HEK293 (cell line): Measurements from ENCODE around the gene AKIRIN2.

Experiments
- GFI1B ChIP-seq: fragments of 450-650 bp; formaldehyde crosslinking; IDR thresholded peaks from 2 replicates; pipeline ENCODE4 v1.5.1; 2016; ENCODE audit warnings: missing biosample characterization, missing genetic modification characterization
- INSM2 ChIP-seq: fragments of 450-650 bp; formaldehyde crosslinking; IDR thresholded peaks from 2 replicates; pipeline ENCODE4 v1.5.1; 2016; ENCODE audit warnings: missing biosample characterization, missing genetic modification characterization
- KLF10 ChIP-seq: fragments of 450-650 bp; IDR thresholded peaks from 2 replicates; pipeline ENCODE4 v1.5.1; 2018; ENCODE audit warnings: missing biosample characterization, mild to moderate bottlenecking, missing genetic modification characterization
- OSR2 ChIP-seq: fragments of 450-650 bp; formaldehyde crosslinking; IDR thresholded peaks from 2 replicates; pipeline ENCODE4 v1.5.1; 2016; ENCODE audit warnings: missing biosample characterization, missing genetic modification characterization
- OVOL3 ChIP-seq: fragments of 450-650 bp; formaldehyde crosslinking; IDR thresholded peaks from 2 replicates; pipeline ENCODE4 v1.5.1; 2016; ENCODE audit warnings: missing biosample characterization, missing genetic modification characterization
- SCRT2 ChIP-seq: fragments of 450-650 bp; formaldehyde crosslinking; IDR thresholded peaks from 2 replicates; pipeline ENCODE4 v1.5.1; 2016; ENCODE audit warnings: missing biosample characterization, missing genetic modification characterization
- TRIM28 ChIP-seq: IDR thresholded peaks from 2 replicates; pipeline ENCODE4 v1.6.1; 2011; ENCODE audit warnings: low read length, control low read depth, borderline replicate concordance
- YY1 ChIP-seq: fragments of 450-650 bp; formaldehyde crosslinking; IDR thresholded peaks from 2 replicates; pipeline ENCODE4 v1.5.1; 2018; ENCODE audit warnings: missing biosample characterization, missing genetic modification characterization
- ZBTB1 ChIP-seq: fragments of 450-650 bp; formaldehyde crosslinking; IDR thresholded peaks from 2 replicates; pipeline ENCODE4 v1.5.1; 2016; ENCODE audit warnings: missing biosample characterization, missing genetic modification characterization
- ZBTB20 ChIP-seq: fragments of 450-650 bp; formaldehyde crosslinking; IDR thresholded peaks from 2 replicates; pipeline ENCODE4 v1.5.1; 2016; ENCODE audit warnings: missing biosample characterization, missing genetic modification characterization
- ZBTB7A ChIP-seq: fragments of 450-650 bp; formaldehyde crosslinking; IDR thresholded peaks from 2 replicates; pipeline ENCODE4 v1.5.1; 2016; ENCODE audit warnings: low read depth, missing biosample characterization, missing genetic modification characterization
- ZBTB8A ChIP-seq: fragments of 450-650 bp; formaldehyde crosslinking; IDR thresholded peaks from 2 replicates; pipeline ENCODE4 v1.5.1; 2016; ENCODE audit warnings: missing biosample characterization, missing genetic modification characterization
- ZFP69B ChIP-seq: fragments of 450-650 bp; formaldehyde crosslinking; IDR thresholded peaks from 2 replicates; pipeline ENCODE4 v1.5.1; 2016; ENCODE audit warnings: missing biosample characterization, missing genetic modification characterization
- ZIC2 ChIP-seq: fragments of 450-650 bp; formaldehyde crosslinking; IDR thresholded peaks from 2 replicates; pipeline ENCODE4 v1.5.1; 2016; ENCODE audit warnings: missing biosample characterization, missing genetic modification characterization
- ZNF121 ChIP-seq: fragments of 450-650 bp; formaldehyde crosslinking; IDR thresholded peaks from 2 replicates; pipeline ENCODE4 v1.5.1; 2016; ENCODE audit warnings: missing biosample characterization, missing genetic modification characterization
- ZNF146 ChIP-seq: fragments of 450-650 bp; formaldehyde crosslinking; IDR thresholded peaks from 2 replicates; pipeline ENCODE4 v1.5.1; 2016; ENCODE audit warnings: missing biosample characterization, missing genetic modification characterization
- ZNF157 ChIP-seq: fragments of 450-650 bp; formaldehyde crosslinking; IDR thresholded peaks from 2 replicates; pipeline ENCODE4 v1.5.1; 2016; ENCODE audit warnings: missing biosample characterization, missing genetic modification characterization
- ZNF184 ChIP-seq: fragments of 450-650 bp; IDR thresholded peaks from 2 replicates; pipeline ENCODE4 v1.5.1; 2018; ENCODE audit warnings: missing biosample characterization, mild to moderate bottlenecking, missing genetic modification characterization
- ZNF202 ChIP-seq: fragments of 450-650 bp; formaldehyde crosslinking; IDR thresholded peaks from 2 replicates; pipeline ENCODE4 v1.5.1; 2016; ENCODE audit warnings: missing biosample characterization, missing genetic modification characterization, borderline replicate concordance
- ZNF223 ChIP-seq: fragments of 450-650 bp; formaldehyde crosslinking; IDR thresholded peaks from 2 replicates; pipeline ENCODE4 v1.5.1; 2016; ENCODE audit warnings: missing biosample characterization, missing genetic modification characterization
- ZNF280C ChIP-seq: fragments of 450-650 bp; formaldehyde crosslinking; IDR thresholded peaks from 2 replicates; pipeline ENCODE4 v1.5.1; 2016; ENCODE audit warnings: missing biosample characterization, missing genetic modification characterization
- ZNF311 ChIP-seq: fragments of 450-650 bp; formaldehyde crosslinking; IDR thresholded peaks from 2 replicates; pipeline ENCODE4 v1.5.1; 2017; ENCODE audit warnings: missing biosample characterization, missing genetic modification characterization, borderline replicate concordance
- ZNF341 ChIP-seq: fragments of 450-650 bp; formaldehyde crosslinking; IDR thresholded peaks from 2 replicates; pipeline ENCODE4; 2016; ENCODE audit warnings: low read depth, missing biosample characterization, missing genetic modification characterization
- ZNF354C ChIP-seq: fragments of 450-650 bp; formaldehyde crosslinking; IDR thresholded peaks from 2 replicates; pipeline ENCODE4 v1.5.1; 2016; ENCODE audit warnings: missing biosample characterization, missing genetic modification characterization, low read depth, borderline replicate concordance
- ZNF391 ChIP-seq: fragments of 450-650 bp; formaldehyde crosslinking; IDR thresholded peaks from 2 replicates; pipeline ENCODE4 v1.5.1; 2016; ENCODE audit warnings: low read depth, missing biosample characterization, missing genetic modification characterization, borderline replicate concordance
- ZNF585B ChIP-seq: fragments of 450-650 bp; formaldehyde crosslinking; IDR thresholded peaks from 2 replicates; pipeline ENCODE4 v1.5.1; 2016; ENCODE audit warnings: missing biosample characterization, missing genetic modification characterization
- ZNF596 ChIP-seq: fragments of 450-650 bp; IDR thresholded peaks from 2 replicates; pipeline ENCODE4 v1.5.0; 2018; ENCODE audit warnings: missing biosample characterization, mild to moderate bottlenecking, missing genetic modification characterization, moderate library complexity
- ZNF639 ChIP-seq: fragments of 450-650 bp; formaldehyde crosslinking; IDR thresholded peaks from 2 replicates; pipeline ENCODE4 v1.5.1; 2016; ENCODE audit warnings: missing biosample characterization, missing genetic modification characterization
- ZNF701 ChIP-seq: fragments of 450-650 bp; formaldehyde crosslinking; IDR thresholded peaks from 2 replicates; pipeline ENCODE4 v1.5.1; 2016; ENCODE audit warnings: missing biosample characterization, missing genetic modification characterization
- ZSCAN23 ChIP-seq: fragments of 450-650 bp; formaldehyde crosslinking; IDR thresholded peaks from 2 replicates; pipeline ENCODE4 v1.5.1; 2016; ENCODE audit warnings: missing biosample characterization, missing genetic modification characterization
- TF ChIP-seq, protein P1 (sequence below): fragments of 450-650 bp; formaldehyde crosslinking; IDR thresholded peaks from 2 replicates; pipeline ENCODE4 v1.5.1; 2016; ENCODE audit warnings: missing biosample characterization, missing genetic modification characterization, borderline replicate concordance
- TF ChIP-seq, protein P2 (sequence below): fragments of 450-650 bp; formaldehyde crosslinking; IDR thresholded peaks from 2 replicates; pipeline ENCODE4 v1.5.1; 2016; ENCODE audit warnings: missing biosample characterization, missing genetic modification characterization, low read depth

AKIRIN2 gene

GRCh38 chr6:87701676-87702588, at the start of gene AKIRIN2 (continued):
- TF ChIP-seq YY1 (tag by site-specific recombination) (peak; percentile 80), ZNF202 (tag by site-specific recombination) (no peak), ZNF121 (tag by site-specific recombination) (no peak; the same call in 1 of the 2 replicates), KLF10 (tag by site-specific recombination) (peak; percentile 32), ZNF341 (tag by site-specific recombination) (peak; percentile 97), ZBTB8A (tag by site-specific recombination) (peak; percentile 46), ZNF354C (tag by site-specific recombination) (no peak), ZNF311 (tag by site-specific recombination) (no peak), ZNF184 (peak; percentile 42; the same call in 1 of the 2 replicates), ZBTB1 (tag by site-specific recombination) (peak; percentile 57; the same call in 1 of the 2 replicates), OVOL3 (peak; percentile 70; the same call in 1 of the 2 replicates), ZNF585B (0 out of 2 replicates have a peak, but pooled peaks have one; percentile 24), OSR2 (peak; percentile 92), ZNF701 (tag by site-specific recombination) (no peak), ZBTB20 (peak; percentile 100), ZNF639 (tag by site-specific recombination) (peak; percentile 84), ZNF596 (peak; percentile 25; the same call in 1 of the 2 replicates), ZNF157 (tag by site-specific recombination) (no peak), ZFP69B (peak; percentile 58; the same call in 1 of the 2 replicates), ZNF391 (tag by site-specific recombination) (peak; percentile 78), ZSCAN23 (tag by site-specific recombination) (peak; percentile 71; the same call in 1 of the 2 replicates), ZNF146 (tag by site-specific recombination) (peak; percentile 58), GFI1B (tag by site-specific recombination) (0 out of 2 replicates have a peak, but pooled peaks have one; percentile 37), ZNF280C (tag by site-specific recombination) (no peak), TRIM28 (0 out of 2 replicates have a peak, but pooled peaks have one; percentile 21), ZBTB7A (tag by site-specific recombination) (peak; percentile 54; the same call in 1 of the 2 replicates), SCRT2 (tag by site-specific recombination) (no peak), ZIC2 (tag by site-specific recombination) (peak; percentile 92), INSM2 (tag by site-specific recombination) (peak; percentile 49; the same call in 1 of the 2 replicates), ZNF223 (0 out of 2 replicates have a peak, but pooled peaks have one; percentile 54)
- TF ChIP-seq, protein P1, sequence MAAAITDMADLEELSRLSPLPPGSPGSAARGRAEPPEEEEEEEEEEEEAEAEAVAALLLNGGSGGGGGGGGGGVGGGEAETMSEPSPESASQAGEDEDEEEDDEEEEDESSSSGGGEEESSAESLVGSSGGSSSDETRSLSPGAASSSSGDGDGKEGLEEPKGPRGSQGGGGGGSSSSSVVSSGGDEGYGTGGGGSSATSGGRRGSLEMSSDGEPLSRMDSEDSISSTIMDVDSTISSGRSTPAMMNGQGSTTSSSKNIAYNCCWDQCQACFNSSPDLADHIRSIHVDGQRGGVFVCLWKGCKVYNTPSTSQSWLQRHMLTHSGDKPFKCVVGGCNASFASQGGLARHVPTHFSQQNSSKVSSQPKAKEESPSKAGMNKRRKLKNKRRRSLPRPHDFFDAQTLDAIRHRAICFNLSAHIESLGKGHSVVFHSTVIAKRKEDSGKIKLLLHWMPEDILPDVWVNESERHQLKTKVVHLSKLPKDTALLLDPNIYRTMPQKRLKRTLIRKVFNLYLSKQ, result no peak; the same call in 1 of the 2 replicates
- TF ChIP-seq, protein P2, sequence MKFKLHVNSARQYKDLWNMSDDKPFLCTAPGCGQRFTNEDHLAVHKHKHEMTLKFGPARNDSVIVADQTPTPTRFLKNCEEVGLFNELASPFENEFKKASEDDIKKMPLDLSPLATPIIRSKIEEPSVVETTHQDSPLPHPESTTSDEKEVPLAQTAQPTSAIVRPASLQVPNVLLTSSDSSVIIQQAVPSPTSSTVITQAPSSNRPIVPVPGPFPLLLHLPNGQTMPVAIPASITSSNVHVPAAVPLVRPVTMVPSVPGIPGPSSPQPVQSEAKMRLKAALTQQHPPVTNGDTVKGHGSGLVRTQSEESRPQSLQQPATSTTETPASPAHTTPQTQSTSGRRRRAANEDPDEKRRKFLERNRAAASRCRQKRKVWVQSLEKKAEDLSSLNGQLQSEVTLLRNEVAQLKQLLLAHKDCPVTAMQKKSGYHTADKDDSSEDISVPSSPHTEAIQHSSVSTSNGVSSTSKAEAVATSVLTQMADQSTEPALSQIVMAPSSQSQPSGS (tag by site-specific recombination), result no peak
